Measurements from ENCODE around the gene SLC35F4.

SLC35F4 gene

GRCh38 chr14:57751400-57751799 is 114.5 kb downstream of the SLC35F4 start:
- H3K27me3 ChIP-seq (ENCODE audit: control insufficient read depth, insufficient read depth, low read length), result no peaks in the 10 kb centered on the region
- no peak overlapping the region for H3K9ac ChIP-seq

DNA sequence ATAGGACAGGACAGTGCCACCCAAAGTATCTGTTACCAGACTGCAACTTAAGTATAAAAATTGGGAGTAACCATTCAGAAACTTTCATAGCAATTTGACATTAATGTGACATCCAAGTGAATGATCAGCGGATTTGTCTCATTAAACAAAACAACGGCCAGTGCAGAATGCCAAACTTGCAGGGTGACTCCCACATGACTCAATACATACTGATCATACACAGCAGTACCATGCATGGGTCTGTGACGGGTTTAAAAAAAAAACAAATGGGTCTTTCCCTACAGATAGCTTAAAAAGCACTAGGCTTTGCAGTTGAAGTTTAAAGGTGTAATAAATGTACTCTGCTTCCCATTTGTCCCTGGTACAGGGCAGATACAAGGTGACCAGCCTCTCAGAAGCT is 116.6 kb downstream of the SLC35F4 start:
- Histone ChIP-seq H3K79me2 (no peaks in the 10 kb centered on the region), H3K4me3 (ENCODE audit: low read depth, low read length) (no peak overlapping the region), H3K36me3 (ENCODE audit: control insufficient read depth, insufficient read depth, low read length) (no peaks in the 10 kb centered on the region), H3K9me3 (ENCODE audit: control insufficient read depth, low read length) (no peaks in the 10 kb centered on the region), H3K27ac (no peak overlapping the region), H3K9ac (no peak overlapping the region), H3K4me2 (ENCODE audit: low read length) (no peak overlapping the region), H3K4me1 (no peaks in the 10 kb centered on the region), H3K27me3 (ENCODE audit: control insufficient read depth, insufficient read depth, low read length) (no peaks in the 10 kb centered on the region), H2AFZ (no peak overlapping the region)
- TF ChIP-seq CTCF (IDR thresholded peaks at IDR 0.05), result no peak

More at GRCh38 chr14:57751400-57751799, 114.5 kb downstream of the SLC35F4 start:
- no peak overlapping the region for H2AFZ ChIP-seq
- H3K4me2 ChIP-seq (ENCODE audit: low read length), result no peak overlapping the region
- H3K4me1 ChIP-seq, result no peaks in the 10 kb centered on the region
- no peaks in the 10 kb centered on the region for H3K9me3 ChIP-seq (ENCODE audit: control insufficient read depth, low read length)
- H3K36me3 ChIP-seq (ENCODE audit: control insufficient read depth, insufficient read depth, low read length), result no peaks in the 10 kb centered on the region
- H3K4me3 ChIP-seq (ENCODE audit: low read depth, low read length), result no peak overlapping the region
- no peak for TF ChIP-seq CTCF (IDR thresholded peaks at IDR 0.05)
- H3K27ac ChIP-seq, result no peak overlapping the region
- H3K79me2 ChIP-seq, result no peaks in the 10 kb centered on the region

GRCh38 chr14:57748279-57748678 is 117.6 kb downstream of the SLC35F4 start:
- no peak overlapping the region for H2AFZ ChIP-seq
- no peak overlapping the region for H3K27ac ChIP-seq
- no peaks in the 10 kb centered on the region for H3K79me2 ChIP-seq
- H3K4me2 ChIP-seq (ENCODE audit: low read length), result no peak overlapping the region
- no peak overlapping the region for H3K9ac ChIP-seq
- H3K4me3 ChIP-seq (ENCODE audit: low read depth, low read length), result no peak overlapping the region
- H3K36me3 ChIP-seq (ENCODE audit: control insufficient read depth, insufficient read depth, low read length), result no peaks in the 10 kb centered on the region
- TF ChIP-seq CTCF (IDR thresholded peaks at IDR 0.05), result no peak
- no peaks in the 10 kb centered on the region for H3K27me3 ChIP-seq (ENCODE audit: control insufficient read depth, insufficient read depth, low read length)
- no peaks in the 10 kb centered on the region for H3K4me1 ChIP-seq
- no peaks in the 10 kb centered on the region for H3K9me3 ChIP-seq (ENCODE audit: control insufficient read depth, low read length)

GRCh38 chr14:57747036-57747435 is 118.9 kb downstream of the SLC35F4 start:
- Histone ChIP-seq H3K9me3 (ENCODE audit: control insufficient read depth, low read length) (no peaks in the 10 kb centered on the region), H3K4me3 (ENCODE audit: low read depth, low read length) (no peak overlapping the region), H3K36me3 (ENCODE audit: control insufficient read depth, insufficient read depth, low read length) (no peaks in the 10 kb centered on the region), H3K4me2 (ENCODE audit: low read length) (no peak overlapping the region), H3K9ac (no peak overlapping the region), H2AFZ (no peak overlapping the region), H3K27me3 (ENCODE audit: control insufficient read depth, insufficient read depth, low read length) (no peaks in the 10 kb centered on the region), H3K79me2 (no peaks in the 10 kb centered on the region), H3K4me1 (no peaks in the 10 kb centered on the region), H3K27ac (no peak overlapping the region)
- TF ChIP-seq CTCF (IDR thresholded peaks at IDR 0.05), result no peak

DNA sequence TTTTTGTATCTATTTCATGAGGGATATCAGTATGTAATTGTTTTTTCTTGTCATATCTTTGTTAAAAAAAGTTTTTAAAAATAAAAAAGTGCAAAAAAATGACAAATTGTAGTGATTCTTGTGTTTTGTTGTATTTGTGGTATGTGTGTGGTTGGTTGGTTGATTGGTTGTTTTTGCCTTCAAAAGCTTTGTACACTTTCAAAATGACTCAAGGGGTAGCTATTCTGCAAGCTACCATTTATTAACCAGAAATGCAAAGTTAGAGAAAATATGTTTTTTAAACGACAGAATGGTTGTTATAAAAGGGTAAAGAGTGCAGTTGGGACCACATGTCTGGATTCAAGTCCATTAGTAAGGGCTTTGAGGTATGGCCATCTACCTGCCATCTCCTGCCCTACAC is 119.3 kb downstream of the SLC35F4 start:
- no peak for TF ChIP-seq CTCF (IDR thresholded peaks at IDR 0.05)
- Histone ChIP-seq H2AFZ (no peak overlapping the region), H3K79me2 (no peaks in the 10 kb centered on the region), H3K27me3 (ENCODE audit: control insufficient read depth, insufficient read depth, low read length) (no peaks in the 10 kb centered on the region), H3K4me2 (ENCODE audit: low read length) (no peak overlapping the region), H3K27ac (no peak overlapping the region), H3K9ac (no peak overlapping the region), H3K4me1 (no peaks in the 10 kb centered on the region), H3K9me3 (ENCODE audit: control insufficient read depth, low read length) (no peaks in the 10 kb centered on the region), H3K4me3 (ENCODE audit: low read depth, low read length) (no peak overlapping the region), H3K36me3 (ENCODE audit: control insufficient read depth, insufficient read depth, low read length) (no peaks in the 10 kb centered on the region)

Measured in parathyroid adenoma (tissue), 2 donors.